Fibroblast of skin of scalp (primary cell): ENCODE results near the gene GIT2.
"Not testable (repeated sequence)": the region's sequence is repeated elsewhere in the genome, so short reads cannot be mapped to it uniquely, and the experiment has no call there.

Experiments used
- DNase-seq: peaks from one replicate; pipeline ENCODE4 v3.0.0-alpha.2; 2013

The GIT2 gene

DNA sequence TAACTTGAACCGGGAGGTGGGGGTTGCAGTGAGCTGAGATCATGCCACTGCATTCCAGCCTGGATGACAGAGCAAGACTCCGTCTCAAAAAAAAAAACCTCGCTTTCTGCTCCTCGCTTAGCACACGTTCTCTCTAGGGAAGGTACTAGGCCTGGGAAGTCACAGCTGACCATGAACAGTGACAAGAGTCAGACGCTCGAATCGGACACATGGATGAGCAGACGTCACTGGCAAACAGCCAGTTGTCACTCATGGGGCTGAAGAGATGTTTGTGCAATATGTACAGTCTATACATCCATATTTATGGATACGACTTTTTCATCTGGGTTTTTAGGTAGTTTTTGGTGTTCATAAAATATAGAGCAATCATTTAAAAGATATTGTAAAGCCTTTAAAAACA, 76.7 kb downstream of the GIT2 start:
- DNase-seq, result peak; percentile 47

DNA sequence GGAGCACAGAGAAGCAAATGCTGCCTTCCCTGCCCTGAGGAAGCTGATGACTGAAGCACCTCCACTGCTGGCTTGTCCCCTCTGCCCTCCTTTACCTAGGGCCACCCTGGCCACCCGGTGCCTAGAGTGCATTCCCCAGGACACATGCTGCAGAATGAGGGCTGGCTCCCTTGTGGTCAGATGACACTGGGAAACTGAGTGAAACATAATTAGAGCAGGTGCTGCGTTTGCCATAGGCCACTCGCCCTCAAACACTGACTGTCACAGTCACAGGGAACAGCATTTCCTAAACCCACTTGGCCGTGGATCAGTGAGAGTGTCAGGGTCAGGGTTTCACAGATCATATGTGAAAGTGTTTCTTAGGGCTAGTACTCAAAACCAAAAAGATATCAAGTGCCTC, 80.1 kb downstream of the GIT2 start:
- DNase-seq, result no peak

DNA sequence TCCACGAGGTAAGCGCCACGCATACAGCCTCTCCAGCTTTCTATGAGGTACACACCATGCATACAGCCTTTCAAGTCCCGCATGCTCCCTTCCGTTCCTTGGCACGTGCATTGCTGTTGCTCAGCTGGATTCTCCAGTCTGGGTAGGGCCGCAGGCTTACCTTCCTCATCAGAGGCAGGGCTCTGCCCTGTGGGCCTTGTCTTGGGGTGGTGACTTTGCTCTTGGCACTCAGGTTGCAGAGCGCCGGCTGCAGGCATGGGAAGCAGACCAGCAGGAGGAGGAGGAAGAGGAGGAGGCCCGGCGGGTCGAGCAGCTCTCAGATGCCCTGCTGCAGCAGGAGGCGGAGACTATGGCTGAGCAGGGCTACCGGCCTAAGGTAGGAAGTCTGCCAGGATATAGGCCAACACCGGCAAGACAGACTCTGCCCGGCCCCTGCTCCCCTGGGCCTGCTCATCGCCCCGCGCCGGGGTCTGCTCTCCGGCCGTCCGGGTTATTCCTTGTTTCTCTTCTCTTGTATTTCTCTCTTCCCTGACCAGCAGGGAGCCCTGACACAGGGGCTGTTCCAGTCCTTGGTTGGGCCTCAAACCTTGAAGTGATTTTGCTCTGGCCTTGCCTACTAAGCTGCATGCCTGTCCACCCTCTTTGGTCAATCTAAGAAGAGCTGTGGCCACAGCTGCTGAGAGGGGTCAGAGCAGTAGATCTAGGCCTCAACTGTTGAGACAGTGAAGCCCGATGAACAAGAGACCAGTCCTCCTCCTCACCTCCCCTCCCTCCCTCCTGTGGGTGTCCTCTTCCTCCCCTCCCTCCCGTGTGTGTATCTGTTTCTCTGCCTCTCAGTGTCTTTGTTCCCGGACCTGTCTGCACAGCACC, 80.8 kb downstream of the GIT2 start:
- no peak for DNase-seq

DNA sequence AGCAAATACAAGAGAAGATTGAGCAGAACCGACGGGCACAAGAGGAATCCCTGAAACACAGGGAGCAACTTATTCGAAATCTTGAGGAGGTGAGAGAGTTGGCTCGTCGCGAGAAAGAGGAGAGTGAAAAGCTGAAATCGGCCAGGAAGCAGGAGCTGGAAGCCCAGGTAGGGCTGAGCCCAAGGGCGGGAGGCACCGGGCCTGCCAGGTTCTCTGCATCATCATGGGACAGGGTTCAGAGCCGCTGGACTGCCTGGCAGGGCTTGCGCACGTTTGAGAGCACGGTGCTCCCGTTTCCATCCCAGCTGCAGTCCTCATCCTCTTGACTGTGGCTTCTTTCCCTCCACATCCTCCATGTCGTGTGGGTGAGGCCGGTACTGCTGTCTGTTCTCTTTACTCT, 81.7 kb downstream of the GIT2 start:
- no peak for DNase-seq

DNA sequence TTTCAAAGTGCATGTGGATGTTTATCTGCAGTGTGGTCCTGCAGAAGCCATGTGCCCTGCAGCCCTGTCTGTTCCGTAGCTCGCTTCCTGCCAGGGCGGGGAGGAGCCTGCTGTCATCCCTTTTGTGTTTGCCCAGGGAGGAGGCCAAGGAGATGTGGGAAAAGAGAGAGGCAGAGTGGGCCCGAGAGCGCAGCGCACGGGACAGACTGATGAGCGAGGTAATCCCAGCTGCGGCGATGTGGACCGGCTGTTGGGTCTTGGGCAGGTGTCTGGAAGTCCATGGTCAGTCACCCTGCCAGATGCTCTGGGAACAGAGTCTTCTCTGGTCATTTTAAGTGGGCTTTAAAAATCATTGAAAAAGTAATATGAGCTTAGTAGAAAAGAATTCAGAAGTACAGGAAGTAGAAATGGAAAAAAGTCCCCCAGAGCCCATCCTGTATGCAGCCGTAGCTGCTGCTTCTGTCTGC, 83.3 kb downstream of the GIT2 start:
- no peak for DNase-seq

DNA sequence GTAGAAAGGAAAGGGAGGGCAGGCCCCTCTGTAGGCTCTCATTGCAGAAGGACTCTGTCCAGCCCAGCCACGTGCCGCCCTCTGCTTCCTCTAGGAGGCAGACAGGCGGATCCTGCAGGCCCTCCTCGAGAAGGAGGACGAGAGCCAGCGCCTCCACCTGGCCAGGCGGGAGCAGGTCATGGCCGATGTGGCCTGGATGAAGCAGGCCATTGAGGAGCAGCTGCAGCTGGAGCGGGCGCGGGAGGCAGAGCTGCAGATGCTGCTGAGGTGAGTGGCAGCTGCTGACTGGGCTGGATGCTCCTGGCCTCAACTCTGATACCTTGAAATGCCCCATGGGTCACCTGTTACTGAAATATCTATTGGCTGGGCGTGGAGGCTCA, 85.2 kb downstream of the GIT2 start:
- DNase-seq, result peak; percentile 14

DNA sequence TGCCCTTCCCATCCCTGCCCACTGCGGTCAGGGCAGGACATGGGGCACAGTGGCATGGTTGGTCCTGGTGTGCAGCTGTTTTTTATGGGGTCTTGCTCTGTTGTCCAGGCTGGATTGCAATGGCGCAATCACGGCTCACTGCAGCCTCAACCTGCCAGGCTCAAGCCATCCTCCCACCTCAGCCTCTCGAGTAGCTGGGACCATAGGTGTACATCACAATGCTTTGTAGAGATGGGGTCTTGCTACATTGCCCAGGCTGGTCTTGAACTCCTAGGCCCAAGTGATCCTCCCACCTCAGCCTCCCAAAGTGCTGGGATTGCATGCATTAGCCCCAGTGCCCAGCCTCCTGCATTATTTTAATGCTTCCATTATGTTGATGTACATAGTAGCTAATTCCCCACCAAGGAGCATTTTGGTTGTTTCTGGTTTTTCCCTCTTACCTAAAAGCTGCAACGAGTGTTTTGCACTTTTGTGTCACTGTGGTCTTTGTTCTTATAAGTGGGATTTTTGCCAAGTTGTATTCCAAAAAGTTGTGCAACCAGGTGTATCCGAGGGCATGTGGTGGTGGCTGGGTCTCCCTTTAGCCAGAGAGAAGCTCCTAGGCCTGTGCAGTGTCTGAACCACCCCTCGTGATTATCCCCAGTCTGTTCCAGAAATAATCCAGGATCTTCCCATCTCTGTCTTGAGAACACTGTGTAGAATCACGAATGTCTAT, 85.8 kb downstream of the GIT2 start:
- DNase-seq, result no peak

DNA sequence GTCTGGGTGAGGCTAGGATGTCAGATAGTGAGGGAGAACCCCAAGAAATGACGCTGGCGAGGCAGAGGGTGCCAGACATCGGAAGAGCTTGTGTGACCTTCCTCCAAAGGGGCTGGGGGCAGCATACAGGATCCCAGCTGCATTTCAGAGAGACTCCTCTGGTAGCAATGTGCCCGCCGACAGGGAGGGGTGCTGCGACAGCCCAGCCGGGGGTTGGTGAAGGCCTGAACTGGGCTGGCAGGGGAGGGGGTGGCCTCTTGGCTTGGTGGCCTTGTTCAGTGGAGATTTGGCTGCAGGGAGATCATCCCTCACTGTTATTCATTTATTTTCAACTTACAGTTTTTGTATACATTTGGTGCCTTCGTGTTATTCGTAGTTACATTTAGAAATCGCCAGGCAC, 90.9 kb downstream of the GIT2 start:
- no peak for DNase-seq

DNA sequence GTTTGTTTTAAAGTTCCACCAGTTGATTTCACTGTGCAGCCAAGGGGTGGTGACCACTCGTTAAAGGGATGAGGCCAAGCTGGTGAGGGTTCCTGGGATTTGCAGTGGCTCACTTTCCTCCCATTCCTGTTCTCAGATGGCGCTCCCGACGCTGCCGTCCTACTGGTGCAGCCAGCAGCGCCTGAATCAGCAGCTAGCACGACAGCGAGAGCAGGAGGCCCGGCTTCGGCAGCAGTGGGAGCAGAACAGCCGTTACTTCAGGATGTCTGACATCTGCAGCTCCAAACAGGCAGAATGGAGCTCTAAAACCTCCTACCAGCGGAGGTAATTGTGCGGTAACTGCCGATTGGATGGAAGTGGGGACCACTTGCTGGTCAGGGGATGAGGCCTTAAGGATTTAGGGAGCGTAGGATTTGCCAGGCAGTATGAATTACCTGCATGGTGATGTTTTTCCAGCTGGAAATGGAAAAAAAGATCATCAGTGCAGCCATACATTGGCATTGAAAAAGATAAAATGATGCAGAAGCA, 93.2 kb downstream of the GIT2 start:
- DNase-seq, result no peak

DNA sequence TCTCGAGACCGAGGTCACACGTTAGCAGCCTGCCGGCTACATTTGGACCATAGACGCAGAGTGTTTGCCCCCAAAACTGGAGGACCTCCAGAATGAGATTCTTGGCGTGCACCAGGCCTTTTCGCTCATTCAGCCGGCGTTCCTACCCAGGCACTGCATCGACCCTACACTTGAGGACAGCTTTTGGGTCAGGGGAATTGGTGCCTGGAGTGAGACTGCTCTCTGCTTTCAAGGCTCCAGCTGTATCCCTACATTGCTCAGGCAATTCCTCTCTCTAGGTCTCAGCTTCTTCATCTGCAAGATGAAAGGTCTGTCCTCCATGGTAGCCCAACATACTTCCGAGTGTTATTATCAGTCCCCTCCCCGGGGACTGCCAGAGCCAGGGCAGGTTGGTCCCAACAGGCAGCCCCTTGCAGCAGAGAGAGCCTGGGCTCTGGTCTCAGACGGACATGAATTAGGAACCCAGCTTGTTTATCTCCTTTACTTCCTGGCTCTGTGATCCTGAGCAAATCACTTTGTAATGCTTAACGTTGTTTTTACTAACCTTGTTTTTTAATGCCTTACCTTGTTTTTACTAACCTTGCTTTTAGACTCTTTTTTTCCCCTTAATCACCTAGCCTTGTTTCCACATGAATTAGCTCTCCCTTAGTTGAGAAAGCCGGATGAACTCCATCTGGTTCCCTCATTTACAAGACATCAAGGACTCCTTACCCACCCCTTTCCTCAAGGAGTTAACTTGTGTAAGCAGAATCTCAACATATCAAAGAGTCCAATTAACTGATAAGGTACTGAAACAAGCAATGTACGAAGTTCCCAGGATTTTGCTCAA, 95.2 kb downstream of the GIT2 start:
- no peak for DNase-seq

DNA sequence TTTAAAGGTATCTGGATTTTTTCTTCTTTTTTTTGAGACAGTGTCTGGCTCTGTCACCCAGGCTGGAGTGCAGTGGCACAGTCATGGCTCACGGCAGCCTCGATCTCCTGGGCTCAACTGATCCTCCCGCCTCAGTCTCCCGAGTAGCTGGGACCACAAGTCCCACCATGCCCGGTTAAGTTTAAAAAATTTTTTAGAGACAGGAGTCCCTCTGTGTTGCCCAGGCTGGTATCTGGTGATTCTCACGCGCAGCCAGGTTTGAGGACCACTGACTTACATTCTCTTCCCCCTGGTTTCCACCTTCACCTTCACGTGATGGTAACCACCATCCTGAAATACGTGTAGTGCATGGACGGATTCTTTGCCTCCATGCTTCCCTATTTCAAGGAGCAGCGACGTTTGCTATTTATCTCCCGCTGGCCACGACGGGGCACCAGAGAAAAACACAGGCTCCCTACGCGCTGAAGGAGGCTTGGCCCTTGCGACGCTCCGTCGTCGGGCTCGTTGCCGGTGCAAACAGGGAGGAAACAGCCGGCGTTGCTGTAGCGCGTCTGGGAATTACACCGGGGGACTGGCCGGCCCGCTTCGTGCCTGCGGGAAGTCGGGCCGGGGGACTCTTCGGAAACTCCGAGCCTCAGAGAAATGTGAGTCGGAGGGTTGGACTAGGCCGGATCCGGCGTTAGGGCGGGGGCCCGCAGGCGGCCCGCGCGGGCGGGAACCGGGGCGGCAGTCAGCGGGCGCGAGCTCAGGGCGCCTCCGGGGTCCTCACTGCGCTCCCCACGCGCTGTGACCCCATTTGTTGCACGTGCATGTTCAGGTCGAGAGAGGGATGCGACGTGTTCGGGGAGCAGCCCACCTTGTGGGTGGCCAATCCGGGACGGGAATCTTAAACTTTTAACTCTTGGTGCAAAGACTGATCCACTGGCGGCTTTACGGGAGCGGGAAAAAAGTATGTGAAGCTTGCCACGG, 96.1 kb downstream of the GIT2 start, which contains the start of gene TCHP:
Gene TCHP, plus strand, starts transcription at position 492 of the 969 bp plus-strand sequence. CDS start 2,753 bp downstream, outside the sequence.
- DNase-seq, result peak; percentile 90

DNA sequence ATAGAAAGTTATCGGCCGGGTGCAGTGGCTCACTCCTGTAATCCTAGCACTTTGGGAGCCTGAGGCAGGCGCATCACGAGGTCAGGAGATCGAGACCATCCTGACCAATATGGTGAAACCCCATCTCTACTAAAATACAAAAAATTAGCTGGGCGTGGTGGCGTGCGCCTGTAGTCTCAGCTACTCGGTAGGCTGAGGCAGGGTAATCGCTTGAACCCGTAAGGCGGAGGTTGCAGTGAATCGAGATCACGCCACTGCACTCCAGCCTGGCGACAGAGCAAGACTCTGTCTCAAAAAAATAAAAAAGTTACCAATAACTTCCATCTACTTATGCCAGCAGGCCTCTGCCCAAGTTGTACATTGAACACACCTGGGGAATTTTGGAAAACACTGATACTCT, 96.8 kb downstream of the GIT2 start:
- DNase-seq, result not testable (repeated sequence)

DNA sequence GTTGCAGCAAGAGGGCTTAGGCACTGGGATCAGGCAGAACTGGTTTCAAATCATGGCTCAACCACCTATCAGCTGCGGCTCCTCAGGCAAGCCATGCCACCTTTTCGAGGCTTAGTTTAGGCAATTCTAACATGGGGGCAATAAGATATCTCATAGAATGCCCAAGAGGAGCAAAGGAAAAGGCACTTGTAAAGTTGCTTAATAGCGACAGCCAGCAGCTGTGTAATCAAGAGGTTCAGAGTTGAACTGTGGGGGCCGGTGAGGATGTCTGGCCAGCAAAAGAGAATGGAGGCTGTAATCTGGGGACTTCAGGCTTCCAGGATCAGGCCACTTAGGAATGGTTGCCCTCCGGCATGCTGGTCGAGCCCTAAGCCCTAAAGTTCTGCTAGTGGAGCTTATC, 99.1 kb downstream of the GIT2 start:
- DNase-seq, result no peak

DNA sequence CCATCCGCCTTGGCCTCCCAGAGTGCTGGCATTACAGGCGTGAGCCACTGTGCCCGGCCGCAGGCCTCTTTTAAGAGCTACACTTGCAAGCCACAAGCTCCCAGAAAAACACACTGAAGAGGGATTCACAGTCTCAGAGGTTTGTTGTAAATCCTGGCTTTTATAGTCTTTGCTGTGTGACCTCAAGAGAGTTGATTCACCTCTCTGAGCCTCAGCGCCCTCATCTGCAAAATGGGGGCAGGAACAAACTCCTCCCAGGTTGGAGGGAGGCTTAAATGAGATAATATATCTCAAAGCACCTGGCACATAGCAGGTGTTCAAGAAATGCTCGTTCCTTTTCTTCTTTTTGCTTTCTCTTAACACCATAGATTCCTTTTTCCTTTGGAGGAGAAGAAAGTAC, 100.0 kb downstream of the GIT2 start:
- DNase-seq, result no peak

DNA sequence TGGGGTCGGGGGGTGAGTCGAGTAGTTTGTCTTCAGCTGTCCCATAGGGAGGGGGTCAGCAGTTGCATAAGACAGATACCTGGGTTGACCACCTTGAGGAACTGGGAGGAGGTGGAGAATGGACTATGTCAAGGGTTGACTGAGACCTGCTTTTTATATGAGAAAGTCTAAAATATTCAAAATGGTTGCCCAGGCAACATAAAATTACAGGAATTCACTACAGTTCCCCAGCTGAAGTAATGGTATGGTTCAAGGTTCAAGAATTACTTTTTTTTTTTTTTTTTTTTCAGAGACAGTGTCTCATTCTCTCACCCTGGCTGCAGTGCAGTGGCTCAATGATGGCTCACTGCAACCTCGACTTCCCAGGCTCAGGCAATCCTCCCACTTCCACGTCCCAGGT, 101.2 kb downstream of the GIT2 start:
- DNase-seq, result no peak

DNA sequence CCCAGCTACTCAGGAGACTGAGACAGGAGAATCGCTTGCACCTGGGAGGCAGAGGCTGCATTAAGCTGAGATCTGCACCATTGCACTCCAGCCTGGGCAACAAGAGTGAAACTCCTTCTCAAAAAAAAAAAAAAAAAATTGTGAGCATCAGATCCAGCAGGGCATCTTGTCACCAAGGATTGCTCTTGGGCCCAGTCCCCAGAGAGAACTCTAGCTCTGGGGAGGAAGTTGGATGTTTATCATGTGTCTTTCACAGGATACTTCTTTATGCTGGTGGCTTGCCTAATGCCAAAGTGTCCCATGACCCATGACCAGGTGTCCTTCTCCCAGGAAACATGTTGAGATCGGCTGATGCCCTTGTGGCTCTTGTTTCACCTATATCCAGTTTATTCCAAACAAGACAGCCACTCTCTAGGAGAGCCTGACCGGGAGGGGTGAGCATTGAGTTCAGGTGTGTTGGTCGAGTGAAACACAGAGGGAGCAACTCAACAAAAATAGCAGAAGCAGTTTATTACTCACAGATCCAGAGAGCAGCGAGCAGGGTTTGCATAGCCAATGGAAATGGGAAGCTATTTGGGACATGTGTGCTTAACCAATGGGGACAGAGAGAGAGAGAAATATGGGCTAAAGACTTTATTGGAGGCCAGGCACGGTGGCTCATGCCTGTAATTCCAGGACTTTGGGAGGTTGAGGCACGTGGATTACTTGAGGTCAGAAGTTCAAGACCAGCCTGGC, 102.7 kb downstream of the GIT2 start:
- DNase-seq, result no peak

DNA sequence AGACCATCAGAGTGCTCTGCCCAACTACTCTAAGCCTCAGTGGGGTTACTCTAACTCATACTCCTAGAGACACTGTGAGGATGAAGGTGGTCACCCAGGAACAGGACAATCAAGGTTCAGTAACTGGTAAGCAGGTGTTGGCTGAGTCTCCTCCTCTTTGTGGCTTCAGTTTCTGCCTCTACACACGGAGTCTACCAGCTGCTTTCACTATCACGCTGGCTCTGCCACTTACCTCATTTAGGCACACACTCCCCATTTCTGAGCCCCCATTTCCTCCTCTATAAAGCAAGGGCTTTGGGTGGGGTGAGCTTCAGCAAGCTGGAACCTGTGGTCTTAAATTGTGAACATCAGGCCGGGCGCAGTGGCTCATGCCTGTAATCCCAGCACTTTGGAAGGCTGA, 103.4 kb downstream of the GIT2 start:
- no peak for DNase-seq

DNA sequence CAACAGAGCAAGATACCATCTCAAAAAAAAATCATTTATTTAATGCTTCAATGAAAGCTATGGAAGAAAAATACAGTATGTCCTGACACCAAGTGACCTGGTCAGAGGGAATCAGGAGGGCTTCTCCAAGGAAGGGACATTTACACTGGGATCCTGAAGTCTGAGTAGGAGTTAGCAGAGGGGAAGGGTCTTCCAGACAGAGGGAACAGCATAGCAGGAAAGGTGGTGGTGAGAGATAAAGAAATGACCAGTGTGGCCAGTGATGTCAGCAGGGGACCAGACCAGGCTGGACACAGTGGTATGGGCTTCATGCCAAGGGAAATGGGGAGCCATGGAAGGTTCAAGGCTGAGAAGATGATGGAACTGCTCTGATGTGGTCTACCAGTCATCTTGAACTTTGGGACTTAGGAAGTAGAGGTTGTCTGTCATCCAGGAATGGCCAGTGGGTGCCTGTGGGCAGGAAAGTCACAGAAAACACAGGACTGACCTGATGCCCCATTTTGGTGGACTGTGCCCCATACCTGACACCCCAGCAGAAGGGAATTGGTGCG, 103.9 kb downstream of the GIT2 start:
- DNase-seq, result no peak

DNA sequence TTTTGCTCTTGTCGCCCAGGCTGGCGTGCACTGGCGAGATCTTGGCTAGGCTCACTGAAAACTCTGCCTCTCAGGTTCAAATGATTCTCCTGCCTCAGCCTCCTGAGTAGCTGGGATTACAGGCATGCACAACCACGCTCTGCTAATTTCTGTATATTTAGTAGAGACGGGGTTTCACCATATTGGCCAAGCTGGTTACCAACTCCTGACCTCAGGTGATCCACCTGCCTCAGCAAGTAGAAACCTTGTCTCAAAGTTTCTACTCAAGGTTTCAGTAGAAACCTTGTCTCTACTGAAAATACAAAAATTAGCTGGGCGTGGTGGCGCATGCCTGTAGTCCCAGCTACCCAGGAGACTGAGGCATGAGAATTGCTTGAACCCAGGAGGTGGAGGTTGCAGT, 104.4 kb downstream of the GIT2 start:
- not testable (repeated sequence) for DNase-seq

DNA sequence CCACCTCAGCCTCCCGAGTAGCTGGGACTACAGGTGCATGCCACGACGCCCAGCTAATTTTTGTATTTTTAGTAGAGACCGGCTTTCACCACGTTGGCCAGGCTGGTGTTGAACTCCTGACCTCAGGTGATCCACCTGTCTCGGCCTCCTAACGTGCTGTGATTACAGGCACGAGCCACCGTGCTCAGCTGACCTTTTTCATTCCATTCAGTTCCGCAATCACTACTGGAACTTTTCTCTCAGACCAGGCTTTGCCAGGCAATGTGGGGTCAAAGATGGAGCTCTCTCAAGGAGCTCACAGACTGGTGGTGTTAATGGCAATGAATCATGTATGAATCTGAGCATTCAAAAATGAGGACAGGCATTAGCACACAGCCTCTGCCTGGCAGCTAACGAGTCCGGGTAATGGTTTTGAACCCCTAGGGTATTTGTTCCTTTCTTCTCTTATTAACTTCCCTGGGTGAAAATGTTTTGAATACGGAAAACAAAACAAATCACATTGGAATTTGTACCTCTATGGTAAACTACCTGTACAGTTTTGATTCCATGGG, 105.5 kb downstream of the GIT2 start:
- DNase-seq, result no peak
